ENCODE measurements around the gene LIMCH1. TPM values are rescaled to one million over a fixed set of nuclear protein-coding genes. Genes with fewer than 3 reads are reported as not detected.

Gene LIMCH1
- total and polyA plus RNA-seq, 2 of the 8 experiments (the other 6 are each of a cell fraction or from before 2014, with no cell fraction given): 2.7 to 3.0 TPM

DNA sequence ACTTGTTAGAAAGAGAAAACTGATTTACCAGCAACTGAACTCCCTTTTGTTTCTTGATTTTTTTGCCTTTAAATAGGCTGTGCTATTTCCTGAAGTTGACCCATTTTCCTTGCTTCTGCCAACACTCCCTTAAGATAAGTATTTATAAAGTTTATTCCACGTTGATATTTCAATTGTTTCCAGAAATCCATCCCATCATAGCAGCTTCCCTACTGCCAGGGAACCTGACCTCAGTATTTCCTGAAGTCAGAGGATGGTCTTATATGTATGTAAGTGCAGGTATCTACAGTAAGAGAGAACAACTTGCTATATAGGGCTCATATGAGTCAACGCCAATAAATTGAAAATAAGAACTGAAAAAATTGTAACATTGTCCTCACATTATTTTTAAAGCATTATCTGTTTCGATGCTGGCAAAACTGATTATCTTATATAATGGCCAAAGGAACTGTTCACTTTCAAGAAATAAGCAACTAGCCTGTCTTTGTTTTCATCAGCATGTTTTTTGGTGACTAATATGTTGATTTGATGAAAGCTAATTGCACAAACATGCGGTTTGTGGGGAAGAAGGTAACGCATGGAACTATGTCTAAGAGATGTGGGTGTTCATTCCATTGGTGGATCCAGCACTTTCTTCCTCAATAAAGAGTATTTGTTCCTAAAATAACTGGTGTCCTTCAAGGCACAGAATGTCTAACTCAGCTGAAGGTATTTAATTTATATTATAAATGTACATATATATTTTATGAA lies 4.7 kb downstream of the LIMCH1 start (continued):
- no peak for TF ChIP-seq SAP30 (IDR thresholded peaks at IDR 0.05; ENCODE audit: insufficient read depth, insufficient replicate concordance, low read length)
